HG03066 (cell line): ENCODE results near the gene IL17RD.
"Not testable (repeated sequence)": the region's sequence is repeated elsewhere in the genome, so short reads cannot be mapped to it uniquely, and the experiment has no call there.

ENCODE experiments used
- ATAC-seq: cut with Tn5 transposase; IDR thresholded peaks from one replicate; pipeline ENCODE4 v1.9.1; 2021; ENCODE audit warnings: low read depth; ENCODE audit not compliant: unreplicated experiment

Gene IL17RD

DNA sequence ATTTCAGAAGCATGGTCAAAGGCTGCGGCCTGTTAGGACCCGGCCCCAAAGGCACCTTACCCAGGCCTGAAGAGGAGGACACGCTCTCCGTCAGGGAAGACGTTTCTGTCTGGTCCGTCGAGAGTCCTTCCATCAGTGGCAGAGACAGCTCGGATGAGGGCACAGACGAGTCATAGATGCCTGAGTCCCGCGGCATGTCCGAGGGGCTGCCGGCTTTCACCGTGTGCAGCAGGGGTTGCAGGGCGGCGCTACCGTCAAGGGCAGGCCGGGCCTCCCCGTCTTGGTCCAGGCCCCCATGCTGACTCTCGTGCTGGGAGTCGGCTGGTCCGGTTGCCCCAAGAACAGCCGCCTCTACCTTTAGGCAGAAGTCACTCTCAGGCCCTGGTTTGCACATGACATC lies 67.6 kb downstream of the IL17RD start:
- no peak for ATAC-seq

DNA sequence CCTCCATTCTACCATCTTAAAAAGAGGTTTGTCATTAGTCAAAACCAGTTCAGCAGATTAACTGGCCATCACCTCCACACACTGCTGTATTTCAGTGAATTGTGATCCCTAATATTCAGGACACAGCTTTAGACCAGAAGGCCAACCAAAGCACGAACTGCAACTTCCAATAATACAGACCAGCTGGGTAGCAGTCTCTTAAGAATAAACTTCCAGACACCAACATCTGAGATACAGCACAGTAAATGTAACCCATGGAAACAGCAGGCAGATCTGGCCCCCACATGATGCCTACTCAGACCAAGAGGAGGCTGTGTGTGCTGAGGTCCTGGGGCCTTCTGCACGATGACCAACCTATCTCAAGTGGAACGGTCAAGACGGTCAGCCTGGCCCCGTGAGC lies 69.8 kb downstream of the IL17RD start:
- no peak for ATAC-seq

DNA sequence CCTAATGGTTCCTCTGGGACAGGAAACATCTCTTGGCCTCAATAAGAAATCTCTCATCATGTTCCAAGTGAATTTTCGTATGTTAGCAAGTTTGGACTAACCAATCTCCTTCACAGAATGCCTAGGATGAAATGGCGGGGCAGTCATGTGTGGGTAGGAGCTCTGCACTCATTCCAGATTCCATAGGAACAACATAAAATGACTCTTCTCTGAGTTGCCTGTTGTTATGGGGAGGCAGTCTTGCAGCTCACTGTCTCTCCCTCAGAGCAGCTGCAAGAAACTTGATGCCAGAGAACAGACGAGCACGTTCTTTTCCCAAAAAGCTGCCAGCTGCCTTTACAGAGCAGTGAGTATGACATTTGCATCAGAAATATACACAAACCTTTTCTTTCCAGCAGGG lies 70.6 kb downstream of the IL17RD start:
- ATAC-seq: no peak

DNA sequence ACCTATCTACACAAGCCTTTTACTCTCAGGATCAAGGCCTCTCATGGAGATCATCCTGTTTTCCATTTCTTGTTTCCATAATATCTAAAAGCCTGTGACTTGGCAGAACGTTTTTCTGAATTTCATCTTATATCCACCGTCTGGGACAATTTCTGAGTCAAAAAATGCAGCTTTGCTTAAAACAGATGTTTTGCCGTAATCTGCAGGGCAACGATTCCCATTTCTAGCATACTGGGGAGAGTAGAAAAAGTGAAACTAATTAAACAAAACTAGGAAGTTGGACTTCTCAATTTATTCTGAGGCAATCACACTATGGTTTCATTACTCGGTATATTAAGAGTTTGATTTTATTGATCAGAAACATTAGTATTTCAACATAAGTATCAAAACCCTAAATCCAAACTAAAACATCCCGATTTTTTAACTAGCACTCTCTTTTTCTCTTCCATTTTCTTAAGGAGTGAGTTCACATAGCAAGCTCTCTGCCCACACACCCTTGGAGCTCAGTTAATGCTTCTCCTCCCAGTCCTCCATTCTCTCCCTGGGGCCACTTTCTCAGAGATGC lies 71.1 kb downstream of the IL17RD start:
- ATAC-seq: no peak

DNA sequence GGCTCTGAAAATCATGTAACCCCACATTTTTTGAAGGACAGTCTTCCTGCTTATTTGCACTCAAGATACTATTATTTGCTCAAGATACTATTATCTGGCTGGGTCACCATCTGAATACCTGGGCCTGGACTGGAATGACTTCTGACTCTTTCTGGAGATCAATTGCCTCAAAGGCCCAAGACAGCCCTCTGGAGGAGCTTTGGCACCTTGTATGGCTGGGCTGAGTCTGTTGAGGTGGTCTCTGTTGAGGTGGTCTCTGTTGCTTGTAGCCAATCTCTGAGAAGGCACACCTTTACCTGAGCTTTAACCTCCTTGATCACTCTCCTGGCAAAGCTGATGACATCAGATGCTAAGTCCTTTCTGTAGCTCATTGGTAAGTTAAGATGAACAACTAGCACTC lies 71.7 kb downstream of the IL17RD start:
- ATAC-seq: no peak

DNA sequence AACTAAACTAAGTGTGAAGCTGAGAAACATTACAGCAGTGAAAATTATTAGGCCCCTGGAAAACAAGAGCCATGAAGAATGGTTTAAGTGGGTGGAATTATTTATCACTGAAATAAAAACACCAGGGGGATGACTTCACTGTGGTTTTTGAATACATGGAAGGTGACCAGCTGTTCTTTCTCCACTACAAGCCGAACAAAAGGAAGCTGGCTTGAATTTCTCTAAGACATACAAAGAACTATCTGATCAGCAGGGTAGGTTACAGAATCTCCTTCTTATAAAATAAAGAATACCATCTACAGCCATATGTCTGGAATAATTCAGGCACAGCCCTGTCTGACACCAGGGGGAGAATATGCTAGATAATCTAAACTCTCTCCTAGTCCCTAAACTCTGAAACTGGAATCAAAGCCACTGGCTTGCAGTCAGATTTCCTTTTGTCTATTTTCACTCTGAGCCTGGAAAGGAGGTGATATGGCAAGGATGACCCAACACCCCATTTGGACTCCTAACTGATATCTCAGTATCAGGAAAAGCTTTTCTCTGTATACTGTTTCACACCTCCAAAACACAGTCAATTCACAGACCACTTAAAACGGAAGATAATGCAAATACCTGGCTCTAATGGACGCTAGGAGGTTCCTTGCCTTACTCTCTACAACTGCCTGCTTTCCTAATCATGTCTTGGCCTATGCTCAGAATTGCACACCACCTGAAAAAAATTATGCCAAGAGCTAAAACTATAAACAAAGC lies 73.5 kb downstream of the IL17RD start:
- ATAC-seq: no peak

DNA sequence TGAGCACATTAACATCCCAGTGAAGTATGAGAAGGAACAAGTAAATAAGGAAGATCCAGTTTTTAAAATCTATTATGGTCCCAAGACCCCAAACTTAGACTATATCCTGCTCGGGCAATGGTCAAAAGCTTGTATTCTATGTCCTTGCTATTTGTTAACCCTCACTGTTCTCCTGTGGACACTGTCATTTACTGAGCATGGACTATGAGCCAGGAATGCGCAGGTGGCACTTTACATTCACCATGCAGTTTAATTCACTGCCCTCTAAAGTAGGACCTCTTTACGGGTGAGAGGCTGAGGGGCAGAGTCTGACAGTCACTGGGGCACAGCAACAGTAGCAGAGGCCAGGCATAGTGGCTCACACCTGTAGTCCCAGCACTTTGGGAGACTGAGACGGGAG lies 76.1 kb downstream of the IL17RD start:
- no peak for ATAC-seq

DNA sequence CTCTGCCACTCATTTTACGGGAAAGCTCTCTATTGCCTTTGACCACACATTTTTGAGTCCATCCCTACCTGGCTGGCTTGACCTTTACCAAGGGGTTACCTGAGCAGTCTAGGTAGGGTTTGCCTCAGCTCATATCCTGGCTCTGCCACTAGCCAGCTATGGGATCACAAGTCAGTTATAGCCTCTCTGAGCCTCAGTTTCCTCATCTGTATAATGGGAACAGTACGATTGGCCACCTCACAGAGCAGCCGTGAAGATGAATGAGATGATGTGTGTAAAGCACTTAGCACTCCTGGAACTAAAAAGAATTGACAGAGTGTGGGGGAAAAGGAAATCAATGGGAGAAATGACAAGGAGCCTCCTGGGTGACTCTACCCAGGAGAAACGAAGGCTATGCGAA lies 76.7 kb downstream of the IL17RD start:
- ATAC-seq: no peak

DNA sequence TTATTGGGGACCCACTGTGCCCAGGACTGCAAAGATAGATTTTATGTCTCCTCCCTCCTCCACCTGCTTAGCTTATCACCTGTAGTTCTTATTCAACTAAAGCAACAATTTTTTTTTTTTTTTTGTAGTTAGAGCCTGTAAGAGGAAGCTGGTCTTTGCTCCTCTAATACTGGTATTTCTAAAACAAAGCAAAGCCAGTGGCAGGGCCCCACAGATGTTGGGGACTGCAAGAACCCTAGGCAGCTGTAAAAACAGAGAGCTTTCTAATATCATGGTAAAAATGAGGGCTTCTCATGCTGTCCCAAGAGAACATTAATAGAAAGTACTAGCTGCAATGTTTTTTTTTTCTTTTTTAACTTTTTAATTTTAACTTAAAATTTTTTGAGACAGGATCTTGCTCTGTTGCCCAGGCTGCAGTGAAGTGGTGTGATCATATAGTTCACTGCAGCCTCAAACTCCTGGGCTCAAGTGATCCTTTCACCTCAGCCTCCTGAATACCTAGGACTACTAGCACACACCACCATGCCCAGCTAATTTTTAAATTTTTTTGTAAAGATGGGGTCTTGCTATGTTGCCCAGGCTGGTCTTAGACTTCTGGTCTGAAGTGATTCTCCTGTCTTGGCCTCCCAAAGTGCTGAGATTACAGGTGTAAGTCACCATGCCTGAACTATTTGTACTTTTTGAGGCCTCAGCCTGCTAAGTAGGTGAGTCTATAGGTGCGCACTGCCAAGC lies 77.6 kb downstream of the IL17RD start:
- no peak for ATAC-seq

DNA sequence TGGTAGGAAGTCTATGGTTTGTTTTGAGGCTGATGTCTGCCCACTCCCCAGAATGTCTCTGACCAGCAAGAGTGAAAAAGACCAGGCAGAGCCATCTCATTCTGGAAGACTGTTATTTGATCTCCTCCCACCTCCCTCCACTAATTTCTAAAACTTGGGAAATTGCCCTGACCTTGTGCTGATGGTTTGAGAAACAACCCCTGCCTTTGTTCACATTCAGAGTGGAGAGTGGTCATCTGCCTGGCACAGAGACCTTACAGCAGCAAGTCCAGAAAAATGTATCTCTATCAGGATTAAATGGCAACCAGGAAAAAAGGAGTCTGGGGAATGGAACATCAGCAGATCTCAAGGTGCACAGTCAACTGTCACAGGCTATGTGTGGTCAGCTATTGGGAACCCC lies 79.0 kb downstream of the IL17RD start:
- no peak for ATAC-seq

DNA sequence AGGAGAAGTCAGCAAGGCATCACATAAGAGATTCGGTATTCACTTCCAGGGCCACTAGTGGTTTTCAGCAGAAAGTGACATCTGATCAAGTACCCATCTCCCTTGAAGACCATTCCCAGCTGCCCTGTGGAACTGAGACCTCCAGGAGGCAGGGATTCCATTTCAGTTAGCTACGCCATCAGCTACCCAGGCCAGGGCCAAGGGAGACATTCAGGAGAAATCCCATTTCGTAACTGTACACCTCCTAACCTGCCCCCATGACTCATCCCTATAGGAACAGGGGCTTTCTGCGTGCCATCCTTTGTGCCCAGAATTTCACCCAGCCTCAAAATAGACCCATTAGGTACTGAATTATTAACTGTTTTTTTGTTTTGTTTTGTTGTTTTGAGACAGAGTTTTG lies 79.9 kb downstream of the IL17RD start:
- ATAC-seq: no peak

DNA sequence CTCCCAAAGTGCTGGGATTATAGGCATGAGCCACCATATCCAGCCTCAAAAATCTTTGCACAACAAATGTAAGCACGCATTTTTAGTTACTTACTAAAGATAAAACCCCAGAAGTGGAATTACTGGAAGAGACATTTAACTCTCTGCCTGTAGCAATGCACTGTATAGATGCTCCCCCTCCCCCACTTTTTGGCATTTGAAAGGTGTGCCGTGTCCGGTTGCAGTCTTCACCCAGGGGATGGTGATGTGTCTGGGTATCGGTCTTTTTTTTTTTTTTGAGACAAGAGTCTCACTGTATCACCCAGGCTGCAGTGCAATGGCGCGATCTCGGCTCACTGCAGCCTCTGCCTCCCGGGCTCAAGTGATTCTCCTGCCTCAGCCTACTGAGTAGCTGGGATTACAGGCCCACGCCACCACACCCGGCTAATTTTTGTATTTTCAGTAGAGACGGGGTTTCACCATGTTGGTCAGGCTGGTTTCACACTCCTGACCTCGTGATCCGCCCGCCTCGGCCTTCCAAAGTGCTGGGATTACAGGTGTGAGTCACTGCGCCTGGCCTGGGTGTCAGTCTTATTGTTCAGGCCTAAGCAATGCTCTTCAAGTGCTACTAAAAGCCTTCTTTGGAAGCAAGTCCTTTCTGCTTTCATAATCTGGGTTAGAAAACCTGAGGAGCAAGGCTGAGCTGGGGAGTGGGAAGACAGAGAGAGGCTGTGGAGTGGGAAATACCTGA lies 81.7 kb downstream of the IL17RD start:
- ATAC-seq: not testable (repeated sequence)

DNA sequence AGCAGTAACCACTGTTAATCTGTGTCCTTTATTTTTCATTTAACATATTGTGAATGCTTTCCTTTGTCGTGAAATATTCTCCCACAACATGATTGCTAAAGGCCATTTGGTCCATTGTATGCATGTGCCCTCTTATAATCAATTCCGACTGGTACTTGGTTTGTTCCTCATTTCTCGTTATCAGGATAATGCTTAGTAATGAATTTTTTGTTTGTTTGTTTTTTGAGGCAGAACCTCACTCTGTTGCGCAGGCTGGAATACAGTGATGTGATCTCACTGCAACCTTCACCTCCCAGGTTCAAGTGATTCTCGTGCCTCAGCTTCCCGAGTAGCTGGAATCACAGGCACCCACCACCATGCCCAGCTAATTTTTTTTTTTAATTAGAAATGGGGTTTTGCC lies 82.7 kb downstream of the IL17RD start:
- no peak for ATAC-seq

DNA sequence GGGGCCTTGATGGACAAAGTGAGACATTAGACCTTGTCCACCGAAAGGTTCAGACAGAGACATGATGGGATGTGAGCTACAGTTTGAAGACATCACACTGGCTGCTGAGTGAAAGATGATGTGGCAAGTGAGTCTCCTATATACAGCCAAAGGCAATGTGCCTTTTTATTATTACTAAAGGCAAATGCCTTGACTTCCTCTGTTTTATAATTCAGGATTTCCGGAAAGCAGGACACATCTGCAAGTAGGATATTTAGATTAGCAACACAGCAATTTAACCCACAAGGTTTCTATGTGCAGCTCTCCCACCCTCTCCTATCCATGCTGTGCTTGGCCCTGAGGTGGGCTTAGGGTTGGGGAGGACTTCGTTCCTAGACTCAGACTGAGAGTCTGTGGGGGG lies 84.0 kb downstream of the IL17RD start:
- ATAC-seq: no peak

DNA sequence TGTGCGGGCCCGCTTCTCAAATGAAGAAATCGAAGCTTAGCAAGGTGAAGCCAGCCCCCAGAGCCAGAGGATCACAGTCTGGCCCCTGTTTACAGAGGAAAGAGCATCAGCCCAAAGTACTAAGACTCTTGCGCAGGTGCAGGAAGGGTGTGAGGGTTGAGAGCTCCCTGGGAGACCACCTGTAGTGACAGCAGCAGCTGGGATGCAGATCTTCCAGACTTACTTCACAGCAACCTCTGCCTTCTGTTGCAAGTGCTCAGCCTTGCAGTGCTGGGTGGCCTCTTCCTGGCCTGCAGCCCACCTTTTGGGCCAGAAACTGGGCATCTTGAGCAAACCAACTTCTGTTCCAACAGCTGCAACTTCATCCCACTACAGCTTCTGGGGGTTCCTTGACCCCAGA lies 85.0 kb downstream of the IL17RD start:
- no peak for ATAC-seq

DNA sequence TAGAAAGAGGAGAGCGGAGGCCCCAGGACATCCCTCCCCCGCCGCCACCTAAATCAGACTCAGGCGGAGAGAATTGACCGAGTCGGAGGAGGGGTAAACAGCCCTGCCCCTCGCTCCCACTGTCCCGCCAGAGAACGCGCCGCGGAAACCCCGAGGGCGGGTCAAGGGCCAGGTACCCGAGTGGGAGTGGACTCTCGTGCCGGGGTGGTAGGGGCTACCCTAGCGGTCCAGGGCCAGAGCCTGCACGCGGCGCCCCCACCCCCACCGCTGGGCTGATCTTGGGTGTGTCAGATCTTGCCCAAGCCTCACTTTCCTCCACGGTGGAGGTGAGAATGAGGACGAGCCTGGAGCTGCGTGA lies 85.7 kb downstream of the IL17RD start:
- ATAC-seq: no peak

DNA sequence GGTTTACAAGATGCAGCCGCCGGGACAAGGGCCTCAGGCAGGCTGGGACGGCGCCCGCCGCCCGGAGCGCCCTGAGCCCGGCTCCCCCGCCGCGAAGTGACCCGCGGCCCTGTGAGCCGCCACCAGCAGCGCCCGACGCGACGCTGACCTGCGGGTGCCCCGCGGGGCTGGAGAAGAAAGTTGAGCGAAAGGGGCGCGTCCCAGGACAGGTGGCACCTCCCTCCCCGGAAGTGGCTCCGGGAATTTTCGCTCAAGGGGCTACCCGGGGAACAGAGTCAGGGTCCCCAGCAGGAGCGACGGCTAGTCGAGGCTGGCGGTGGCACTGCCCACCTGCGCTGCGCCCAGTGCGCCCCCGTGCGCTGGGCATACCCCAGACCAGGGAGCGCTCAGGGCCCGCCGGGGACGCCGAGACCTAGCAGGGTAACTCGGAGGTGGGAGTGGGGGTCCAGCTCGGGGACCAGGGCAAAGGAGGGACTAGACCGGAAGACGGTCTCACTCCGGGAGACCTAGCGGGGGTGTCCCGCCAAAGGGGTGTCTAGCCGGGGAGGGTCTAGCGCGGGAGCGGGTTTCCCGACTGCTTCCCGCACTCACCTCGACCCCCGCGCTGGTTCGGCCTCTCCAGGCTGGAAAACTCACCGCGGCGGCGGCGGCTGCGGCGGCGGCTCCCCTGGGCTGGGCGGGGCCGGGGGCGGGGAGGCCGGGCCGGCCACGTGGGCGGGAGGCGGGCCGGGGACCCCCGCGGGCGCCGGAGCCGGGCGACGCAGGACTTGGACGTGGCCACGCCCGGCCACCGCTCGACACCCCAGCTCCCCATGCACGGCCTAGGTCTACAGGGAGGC lies 86.3 kb downstream of the IL17RD start:
- ATAC-seq: peak; percentile 57

DNA sequence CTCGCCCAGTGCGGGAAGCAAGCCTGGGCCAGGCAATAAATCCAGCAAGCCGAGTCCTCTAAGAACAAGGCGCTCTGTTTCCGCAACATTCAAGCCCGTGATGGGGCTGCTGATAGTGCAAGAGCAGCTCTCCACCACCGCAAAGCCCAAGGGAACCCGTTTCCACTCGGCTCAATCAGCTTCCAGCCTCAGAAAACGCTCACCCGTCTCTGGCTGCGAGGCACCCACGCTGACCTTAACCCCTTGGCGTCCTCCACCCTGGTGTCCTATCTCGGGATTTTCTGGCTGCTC lies 86.9 kb downstream of the IL17RD start:
- ATAC-seq: peak; percentile 72

DNA sequence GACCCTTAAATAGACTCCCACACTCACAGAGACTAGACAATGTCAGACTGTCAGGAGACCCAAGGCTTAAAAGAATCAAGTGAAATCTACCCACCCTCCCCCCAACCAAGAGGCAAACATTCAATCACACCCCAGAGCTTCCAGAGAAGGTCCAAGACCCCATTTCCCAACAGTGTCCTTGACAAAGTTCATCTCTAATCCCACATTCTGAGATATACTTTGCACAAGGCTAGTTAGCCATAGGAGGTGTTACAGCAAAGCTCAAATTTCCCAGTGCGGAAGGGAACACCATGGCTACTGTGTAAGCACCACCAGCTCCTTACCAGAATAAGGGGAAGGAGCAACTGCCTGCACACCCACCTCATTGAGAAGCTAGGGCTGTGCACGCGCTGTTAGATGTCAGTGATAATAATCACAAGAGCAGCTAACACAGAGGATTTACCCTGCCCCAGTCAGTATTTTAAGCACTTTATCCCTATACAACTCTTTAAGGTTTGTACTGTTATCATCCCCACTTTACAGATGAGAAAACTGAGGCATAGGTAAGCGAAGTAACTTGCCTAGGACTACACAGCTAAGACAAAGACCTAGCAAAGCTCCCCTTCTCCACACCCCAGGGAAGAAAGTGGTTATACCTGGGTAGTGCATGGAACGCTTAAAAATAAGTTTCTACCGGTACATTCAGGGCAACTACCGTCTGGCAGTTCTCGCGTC lies 87.4 kb downstream of the IL17RD start:
- ATAC-seq: no peak

DNA sequence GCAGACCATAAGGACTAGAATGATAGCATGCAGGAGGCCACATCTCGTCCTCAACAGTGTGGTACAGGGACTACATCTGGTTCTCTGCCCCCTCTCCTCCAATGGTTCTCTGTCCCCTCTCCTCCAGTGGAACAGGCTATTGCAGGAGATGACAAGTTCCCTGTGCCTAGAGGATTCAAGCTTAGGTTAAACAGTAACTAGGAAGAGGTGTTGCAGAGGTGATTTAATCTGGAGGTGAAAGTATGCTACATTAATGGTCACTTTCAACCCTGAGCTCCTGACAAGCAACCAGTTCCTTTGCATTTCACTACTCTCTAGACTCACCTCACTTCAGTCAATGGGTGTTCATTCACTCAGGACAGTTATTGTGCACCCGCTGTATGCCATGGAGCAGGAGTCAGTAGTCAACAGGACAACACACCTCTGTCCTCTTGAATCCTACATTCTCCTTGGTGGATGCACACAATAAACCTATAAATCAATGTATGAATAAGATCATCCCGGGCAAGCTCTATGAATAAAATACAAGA lies 88.7 kb downstream of the IL17RD start:
- no peak for ATAC-seq
